D721Med (cell line): Measurements from ENCODE around the gene HLA-A.

ENCODE experiments used
- DNase-seq: peaks from one replicate; pipeline ENCODE4 v3.0.0; 2011; ENCODE audit warnings: low spot score; ENCODE audit not compliant: insufficient read length
- FAIRE-seq: peaks from 2 replicates; lab custom pipeline; 2011; peaks lifted over from hg19 to GRCh38; lab: Jason Lieb, UNC
- TF ChIP-seq, protein P1 (sequence below): IDR thresholded peaks from 2 replicates; pipeline ENCODE4 v1.5.1; 2012; ENCODE audit warnings: mild to moderate bottlenecking, control low read depth; ENCODE audit not compliant: insufficient read depth; ENCODE audit errors: missing control alignments

HLA-A gene

DNA sequence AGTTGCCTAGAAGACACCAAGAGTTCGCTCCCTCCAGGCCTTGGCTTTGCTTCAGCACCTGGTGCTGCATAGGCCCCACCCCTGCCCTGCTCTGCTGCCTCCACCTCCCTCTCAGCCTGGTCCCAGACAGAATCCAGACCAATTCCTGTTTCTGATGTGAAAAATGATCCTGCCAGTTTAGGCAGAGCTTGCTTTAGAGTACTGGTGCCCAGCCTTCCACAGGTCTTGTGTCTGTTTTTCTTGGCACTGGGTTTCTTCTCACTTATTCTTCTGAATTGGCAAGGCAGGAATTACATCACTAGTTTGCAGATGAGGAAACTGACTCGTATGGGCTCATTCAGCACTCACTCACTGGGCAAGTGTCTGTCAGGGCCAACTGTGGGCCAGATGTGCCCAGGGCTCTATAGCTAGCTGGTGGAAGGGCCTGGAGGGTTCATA, 53.0 kb downstream of the HLA-A start:
- TF ChIP-seq, protein P1, sequence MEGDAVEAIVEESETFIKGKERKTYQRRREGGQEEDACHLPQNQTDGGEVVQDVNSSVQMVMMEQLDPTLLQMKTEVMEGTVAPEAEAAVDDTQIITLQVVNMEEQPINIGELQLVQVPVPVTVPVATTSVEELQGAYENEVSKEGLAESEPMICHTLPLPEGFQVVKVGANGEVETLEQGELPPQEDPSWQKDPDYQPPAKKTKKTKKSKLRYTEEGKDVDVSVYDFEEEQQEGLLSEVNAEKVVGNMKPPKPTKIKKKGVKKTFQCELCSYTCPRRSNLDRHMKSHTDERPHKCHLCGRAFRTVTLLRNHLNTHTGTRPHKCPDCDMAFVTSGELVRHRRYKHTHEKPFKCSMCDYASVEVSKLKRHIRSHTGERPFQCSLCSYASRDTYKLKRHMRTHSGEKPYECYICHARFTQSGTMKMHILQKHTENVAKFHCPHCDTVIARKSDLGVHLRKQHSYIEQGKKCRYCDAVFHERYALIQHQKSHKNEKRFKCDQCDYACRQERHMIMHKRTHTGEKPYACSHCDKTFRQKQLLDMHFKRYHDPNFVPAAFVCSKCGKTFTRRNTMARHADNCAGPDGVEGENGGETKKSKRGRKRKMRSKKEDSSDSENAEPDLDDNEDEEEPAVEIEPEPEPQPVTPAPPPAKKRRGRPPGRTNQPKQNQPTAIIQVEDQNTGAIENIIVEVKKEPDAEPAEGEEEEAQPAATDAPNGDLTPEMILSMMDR, result no peak
- no peak for DNase-seq
- FAIRE-seq, result no peak
